ENCODE measurements around the gene KY.

- TF ChIP-seq EZH2 (IDR thresholded peaks at IDR 0.05; ENCODE audit: borderline replicate concordance, low read depth, low read length, poor library complexity, severe bottlenecking) (no peak), CTCF (conservative IDR thresholded peaks at IDR 0.05; ENCODE audit: low read depth, low read length) (no peak)
Observed at GRCh38 chr3:134628884-134629283, 21.9 kb downstream of the KY start.
